OCI-LY3 (cell line): ENCODE data around the gene AKAP12.

Experiments used
- H2AFZ ChIP-seq: fragments of 200-600, 300-600 bp; shearing (Covaris generic); 2 replicates; pipeline ENCODE4 v1.6.0; 2014; ENCODE audit warnings: antibody characterized with exemption, low read depth, low read length
- H3K27ac ChIP-seq: fragments of 200-600, 300-600 bp; sonication (generic); 2 replicates; pipeline ENCODE4 v1.5.1; 2014; ENCODE audit warnings: mild to moderate bottlenecking, low read length, moderate library complexity, mixed read lengths
- H3K27me3 ChIP-seq: fragments of 200-600, 300-600 bp; sonication (generic); 2 replicates; pipeline ENCODE4 v1.6.1; 2014; ENCODE audit warnings: low read depth, low read length, mixed read lengths
- H3K36me3 ChIP-seq: fragments of 200-600, 300-600 bp; sonication (generic); replicated peaks from 2 replicates; pipeline ENCODE3; 2014; ENCODE audit warnings: low read depth, low read length, mixed read lengths
- H3K4me1 ChIP-seq: fragments of 300-600, 200-600 bp; sonication (generic); 2 replicates; pipeline ENCODE4 v1.6.1; 2014; ENCODE audit warnings: low read length, mixed read lengths
- H3K4me2 ChIP-seq: fragments of 200-600, 300-600 bp; sonication (generic); 2 replicates; pipeline ENCODE4 v1.6.1; 2014; ENCODE audit warnings: low read length, mixed read lengths
- H3K4me3 ChIP-seq: fragments of 300-600, 200-600 bp; sonication (generic); 2 replicates; pipeline ENCODE4 v1.5.1; 2014; ENCODE audit warnings: antibody characterized with exemption, mild to moderate bottlenecking, low read length, moderate library complexity
- H3K79me2 ChIP-seq: fragments of 300-600, 200-600 bp; shearing (Covaris generic); 2 replicates; pipeline ENCODE4 v1.6.1; 2014; ENCODE audit warnings: mild to moderate bottlenecking, low read length, mixed read lengths
- H3K9ac ChIP-seq: fragments of 300-600, 200-600 bp; shearing (Covaris generic); 2 replicates; pipeline ENCODE4 v1.6.0; 2014; ENCODE audit warnings: mild to moderate bottlenecking, low read length, moderate library complexity
- H3K9me3 ChIP-seq: fragments of 200-600, 300-600 bp; shearing (Covaris generic); 2 replicates; pipeline ENCODE4 v1.6.1; 2014; ENCODE audit warnings: low read length, mixed read lengths; ENCODE audit not compliant: insufficient read depth
- H4K20me1 ChIP-seq: fragments of 200-600, 300-600 bp; sonication (generic); 2 replicates; pipeline ENCODE4 v1.6.1; 2016; ENCODE audit warnings: low read length, mixed read lengths; ENCODE audit not compliant: insufficient read depth
- CTCF ChIP-seq: fragments of 200-600, 300-600 bp; sonication (generic); IDR thresholded peaks from 2 replicates; pipeline ENCODE4 v1.5.1; 2014; ENCODE audit warnings: antibody characterized with exemption, low read length, low read depth
- EZH2phosphoT487 ChIP-seq: fragments of 200-600 bp; shearing (Covaris generic); IDR thresholded peaks from 2 replicates; pipeline ENCODE4 v1.6.1; 2018; ENCODE audit warnings: antibody characterized with exemption, mixed run types, low read depth

Gene AKAP12

GRCh38 chr6:151300267-151300991, 60.7 kb downstream of the AKAP12 start:
- H3K9me3 ChIP-seq = no peaks in the 10 kb centered on the region
- H3K79me2 ChIP-seq = no peaks in the 10 kb centered on the region
- no peak overlapping the region for H3K9ac ChIP-seq
- H3K4me1 ChIP-seq = peaks cover 22% of the 10 kb centered on the region
- no peak for TF ChIP-seq CTCF
- TF ChIP-seq EZH2phosphoT487 = no peak
- no peak overlapping the region for H2AFZ ChIP-seq
- H3K27ac ChIP-seq = no peak overlapping the region
- peak overlapping the region; percentile 56 for H3K4me2 ChIP-seq
- no peaks in the 10 kb centered on the region for H3K27me3 ChIP-seq
- H3K4me3 ChIP-seq = peak overlapping the region; percentile 21; the same call in 1 of the 2 replicates
- peaks cover 9% of the 10 kb centered on the region for H4K20me1 ChIP-seq
- H3K36me3 ChIP-seq = no peaks in the 10 kb centered on the region

- Histone ChIP-seq H3K36me3 (no peaks in the 10 kb centered on the region), H3K4me1 (peaks cover 22% of the 10 kb centered on the region), H3K4me3 (no peak overlapping the region), H3K79me2 (no peaks in the 10 kb centered on the region), H3K27me3 (no peaks in the 10 kb centered on the region), H3K4me2 (no peak overlapping the region), H3K9ac (no peak overlapping the region), H3K9me3 (no peaks in the 10 kb centered on the region), H4K20me1 (peaks cover 9% of the 10 kb centered on the region), H3K27ac (no peak overlapping the region), H2AFZ (no peak overlapping the region)
- TF ChIP-seq CTCF (no peak), EZH2phosphoT487 (no peak)
Measured at GRCh38 chr6:151301547-151301946, 61.8 kb downstream of the AKAP12 start.

GRCh38 chr6:151303231-151303630, 63.5 kb downstream of the AKAP12 start:
- Histone ChIP-seq H2AFZ (no peak overlapping the region), H3K4me2 (no peak overlapping the region), H3K4me3 (no peak overlapping the region), H3K36me3 (no peaks in the 10 kb centered on the region), H3K9me3 (no peaks in the 10 kb centered on the region), H4K20me1 (peaks cover 9% of the 10 kb centered on the region), H3K27ac (no peak overlapping the region), H3K27me3 (no peaks in the 10 kb centered on the region), H3K9ac (no peak overlapping the region), H3K79me2 (no peaks in the 10 kb centered on the region), H3K4me1 (peaks cover 22% of the 10 kb centered on the region)
- TF ChIP-seq EZH2phosphoT487 = no peak
- no peak for TF ChIP-seq CTCF

- TF ChIP-seq CTCF (no peak), EZH2phosphoT487 (no peak)
- H3K79me2 ChIP-seq = no peaks in the 10 kb centered on the region
Measured at GRCh38 chr6:151306269-151306783, 66.6 kb downstream of the AKAP12 start.

More at GRCh38 chr6:151306269-151306783, 66.6 kb downstream of the AKAP12 start:
- no peak overlapping the region for H2AFZ ChIP-seq
- H4K20me1 ChIP-seq = no peaks in the 10 kb centered on the region
- H3K27ac ChIP-seq = no peak overlapping the region
- no peaks in the 10 kb centered on the region for H3K9me3 ChIP-seq
- no peaks in the 10 kb centered on the region for H3K36me3 ChIP-seq
- no peaks in the 10 kb centered on the region for H3K27me3 ChIP-seq
- no peak overlapping the region for H3K4me2 ChIP-seq
- no peak overlapping the region for H3K9ac ChIP-seq
- no peaks in the 10 kb centered on the region for H3K4me1 ChIP-seq
- no peak overlapping the region for H3K4me3 ChIP-seq
